HepG2 (cell line): Measurements from ENCODE around the gene COX18. TPM values are rescaled to one million over a fixed set of nuclear protein-coding genes. Genes with fewer than 3 reads are reported as not detected.

Experiments used
- ATAC-seq: fragments of 200-7000 bp; cut with Tn5 transposase; 3 replicates; pipeline ENCODE4 v1.9.1; 2020; ENCODE audit warnings: mild to moderate bottlenecking, moderate library complexity
- BruUV-seq: library from RNA; stranded (reverse); fragments of 400-500 nt; replicated peaks from 2 replicates; lab custom pipeline; 2021; lab: Mats Ljungman, UMichigan
- CTCF ChIA-PET: fragments of 300-600 bp; formaldehyde crosslinking; extraction: SDS; loops from one replicate; lab custom pipeline; 2021; ENCODE audit warnings: low total read pairs, inconsistent platforms, low intra/inter-chr PET ratio; lab: Yijun Ruan, JAX
- POLR2A ChIA-PET: fragments of 350-600 bp; sonication (Branson Sonifier 250); formaldehyde crosslinking; loops from one replicate; lab custom pipeline; 2020; ENCODE audit warnings: antibody characterized with exemption, inconsistent platforms; lab: Yijun Ruan, JAX
- DNase-seq: peaks from one replicate; pipeline ENCODE4 v3.0.0-alpha.2; 2015; ENCODE audit warnings: low spot score
- FAIRE-seq: peaks from 3 replicates; lab custom pipeline; 2011; peaks lifted over from hg19 to GRCh38; lab: Jason Lieb, UNC
- H2AFZ ChIP-seq: one replicate; pipeline ENCODE4 v1.6.1; 2011; ENCODE audit warnings: low read length, inconsistent platforms
- H3K27ac ChIP-seq: fragments of 300-600 bp; 3 replicates; pipeline ENCODE4 v1.8.0; 2011; ENCODE audit warnings: mixed run types, mild to moderate bottlenecking, mixed read lengths, low read length, inconsistent platforms; ENCODE audit not compliant: insufficient read depth; ENCODE audit errors: extremely low read length
- H3K27me3 ChIP-seq, 2 experiments: fragments of 200-600 bp in 1 of 2; 2 replicates in 1 of 2; 3 replicates in 1 of 2; pipeline versions ENCODE4 v1.6.0 to v1.8.0; 2011; ENCODE audit warnings: low read length in 2 of 2, mild to moderate bottlenecking in 2 of 2, moderate library complexity in 2 of 2, inconsistent platforms in 1 of 2; ENCODE audit not compliant: insufficient read depth in 2 of 2, control insufficient read depth in 1 of 2
- H3K36me3 ChIP-seq, 2 experiments: fragments of 200-600 bp in 1 of 2; replicated peaks in 1 of 2; 2 replicates in 1 of 2; 3 replicates in 1 of 2; pipeline versions ENCODE4 v1.5.1 to v1.8.0; 2011; ENCODE audit warnings: low read length in 2 of 2, inconsistent platforms in 1 of 2; ENCODE audit not compliant: insufficient read depth in 2 of 2, control insufficient read depth in 1 of 2
- H3K4me1 ChIP-seq: 2 replicates; pipeline ENCODE4 v1.5.1; 2012; ENCODE audit warnings: low read length, inconsistent platforms; ENCODE audit not compliant: insufficient read depth
- H3K4me2 ChIP-seq: 2 replicates; pipeline ENCODE4 v1.6.0; 2011; ENCODE audit warnings: low read depth, low read length, inconsistent platforms
- H3K4me3 ChIP-seq, 3 experiments: fragments of 200-600 bp in 1 of 3; sonication (generic), shearing (Covaris generic) in 1 of 3; replicated peaks in 1 of 3; 2 replicates each; pipeline ENCODE4 v1.5.1; 2011 to 2016; ENCODE audit warnings: low read length in 3 of 3, inconsistent platforms in 2 of 3, low read depth in 2 of 3, mild to moderate bottlenecking in 2 of 3, control low read depth in 1 of 3, mixed read lengths in 1 of 3; ENCODE audit not compliant: insufficient read depth in 1 of 3
- H3K79me2 ChIP-seq: one replicate; pipeline ENCODE4 v1.6.1; 2011; ENCODE audit warnings: low read length, inconsistent platforms; ENCODE audit not compliant: insufficient read depth
- H3K9ac ChIP-seq: 2 replicates; pipeline ENCODE4 v1.6.0; 2011; ENCODE audit warnings: mild to moderate bottlenecking, low read depth, low read length, inconsistent platforms; ENCODE audit not compliant: insufficient read depth
- H3K9me3 ChIP-seq: 2 replicates; pipeline ENCODE4 v1.5.1; 2012; ENCODE audit warnings: mild to moderate bottlenecking, low read length
- H4K20me1 ChIP-seq: 2 replicates; pipeline ENCODE4 v1.6.0; 2011; ENCODE audit warnings: inconsistent platforms, mild to moderate bottlenecking, low read length, moderate library complexity; ENCODE audit not compliant: insufficient read depth
- EEA1 ChIP-seq: sonication (generic); formaldehyde crosslinking; IDR thresholded peaks from 2 replicates; pipeline ENCODE4 v1.5.1; 2020; ENCODE audit warnings: mild to moderate bottlenecking, missing genetic modification reagents, borderline replicate concordance
- KAT2B ChIP-seq: fragments of 150-350 bp; IDR thresholded peaks from 2 replicates; pipeline ENCODE4 v1.6.1; 2014; ENCODE audit warnings: low read depth, low read length, borderline replicate concordance
- RAD21 ChIP-seq: fragments of 450-650 bp; formaldehyde crosslinking; IDR thresholded peaks from 2 replicates; pipeline ENCODE4 v1.5.0; 2020; ENCODE audit warnings: mild to moderate bottlenecking
- ZBTB44 ChIP-seq: sonication (generic); formaldehyde crosslinking; IDR thresholded peaks from 2 replicates; pipeline ENCODE4 v1.4.0; 2020; ENCODE audit warnings: missing genetic modification reagents
- ZFP62 ChIP-seq: sonication (generic); formaldehyde crosslinking; IDR thresholded peaks from 2 replicates; pipeline ENCODE4 v1.4.0; 2020; ENCODE audit warnings: missing genetic modification reagents
- ZNF207 ChIP-seq: fragments of 450-650 bp; IDR thresholded peaks from 2 replicates; pipeline ENCODE4 v1.6.1; 2016; ENCODE audit warnings: antibody characterized with exemption, borderline replicate concordance
- ZNF430 ChIP-seq: sonication (generic); formaldehyde crosslinking; IDR thresholded peaks from 2 replicates; pipeline ENCODE4 v1.9.0; 2021; ENCODE audit warnings: mild to moderate bottlenecking, missing genetic modification reagents
- ZNF768 ChIP-seq: sonication (generic); formaldehyde crosslinking; IDR thresholded peaks from 2 replicates; pipeline ENCODE4 v1.4.0; 2020; ENCODE audit warnings: missing genetic modification reagents
- WGBS: methylation state at CpG from one replicate; pipeline ENCODE4 v1.1.6; 2017; ENCODE audit warnings: low lambda C conversion rate; 5-methylcytosine and 5-hydroxymethylcytosine counted together
- in situ Hi-C: cut with HindIII; loops from 2 replicates; pipeline ENCODE4 v1.10.0; 2017; ENCODE audit warnings: low pct_unique_long_range_greater_than_20kb; ENCODE audit not compliant: extremely low pct_ligation_motif_present
- intact Hi-C: fragments of 100-400 bp; cut with micrococcal nuclease; formaldehyde crosslinking; loops from one replicate; pipeline ENCODE4 v1.10.0; 2022; ENCODE audit not compliant: unreplicated experiment
- polyA plus RNA-seq, 8 experiments: library from polyadenylated mRNA; depleted of rRNA in 3 of 8; stranded (reverse) in 7 of 8; unstranded in 1 of 8; fragments of >200 nt; fragmentation: Illumina TruSeq in 4 of 8; extraction: Trizol in 4 of 8; gene quantifications; 2 replicates each; pipeline versions ENCODE4 v1.2.1 to v1.2.3, GENCODE V29; 2011 to 2016; ENCODE audit warnings: low read depth in 4 of 8, missing spikeins in 1 of 8, mixed read lengths in 1 of 8; ENCODE audit not compliant: insufficient read depth in 1 of 8
- total RNA-seq, 5 experiments: library from RNA; depleted of rRNA; stranded (reverse); fragments of >200 nt; fragmentation: Illumina TruSeq; extraction: Trizol; gene quantifications; 2 replicates each; pipeline ENCODE4 v1.2.3, GENCODE V29; 2016; ENCODE audit warnings: low read depth in 1 of 5
- TF ChIP-seq, protein P1 (sequence below): fragments of 450-650 bp; IDR thresholded peaks from 2 replicates; pipeline ENCODE4 v1.6.1; 2017; ENCODE audit warnings: mild to moderate bottlenecking
- TF ChIP-seq, protein P2 (sequence below): IDR thresholded peaks from 2 replicates; pipeline ENCODE4 v1.6.1; 2016; ENCODE audit warnings: mild to moderate bottlenecking, missing biosample characterization, missing genetic modification reagents
- TF ChIP-seq, protein P3 (sequence below): sonication (generic); formaldehyde crosslinking; IDR thresholded peaks from 2 replicates; pipeline ENCODE4 v1.8.1; 2023; ENCODE audit warnings: mild to moderate bottlenecking, missing genetic modification reagents
- TF ChIP-seq, protein P4 (sequence below): sonication (generic); formaldehyde crosslinking; IDR thresholded peaks from 2 replicates; pipeline ENCODE4 v1.4.0; 2020; ENCODE audit warnings: mild to moderate bottlenecking, missing genetic modification reagents

COX18 gene
- total and polyA plus RNA-seq, 2 of the 13 experiments (the other 11 are each of a cell fraction or from before 2014, with no cell fraction given) = 8.7 to 21.3 TPM

- no peak for FAIRE-seq
- POLR2A ChIA-PET = no interaction called here
- BruUV-seq = no TSS peak
- TF ChIP-seq, protein P1, sequence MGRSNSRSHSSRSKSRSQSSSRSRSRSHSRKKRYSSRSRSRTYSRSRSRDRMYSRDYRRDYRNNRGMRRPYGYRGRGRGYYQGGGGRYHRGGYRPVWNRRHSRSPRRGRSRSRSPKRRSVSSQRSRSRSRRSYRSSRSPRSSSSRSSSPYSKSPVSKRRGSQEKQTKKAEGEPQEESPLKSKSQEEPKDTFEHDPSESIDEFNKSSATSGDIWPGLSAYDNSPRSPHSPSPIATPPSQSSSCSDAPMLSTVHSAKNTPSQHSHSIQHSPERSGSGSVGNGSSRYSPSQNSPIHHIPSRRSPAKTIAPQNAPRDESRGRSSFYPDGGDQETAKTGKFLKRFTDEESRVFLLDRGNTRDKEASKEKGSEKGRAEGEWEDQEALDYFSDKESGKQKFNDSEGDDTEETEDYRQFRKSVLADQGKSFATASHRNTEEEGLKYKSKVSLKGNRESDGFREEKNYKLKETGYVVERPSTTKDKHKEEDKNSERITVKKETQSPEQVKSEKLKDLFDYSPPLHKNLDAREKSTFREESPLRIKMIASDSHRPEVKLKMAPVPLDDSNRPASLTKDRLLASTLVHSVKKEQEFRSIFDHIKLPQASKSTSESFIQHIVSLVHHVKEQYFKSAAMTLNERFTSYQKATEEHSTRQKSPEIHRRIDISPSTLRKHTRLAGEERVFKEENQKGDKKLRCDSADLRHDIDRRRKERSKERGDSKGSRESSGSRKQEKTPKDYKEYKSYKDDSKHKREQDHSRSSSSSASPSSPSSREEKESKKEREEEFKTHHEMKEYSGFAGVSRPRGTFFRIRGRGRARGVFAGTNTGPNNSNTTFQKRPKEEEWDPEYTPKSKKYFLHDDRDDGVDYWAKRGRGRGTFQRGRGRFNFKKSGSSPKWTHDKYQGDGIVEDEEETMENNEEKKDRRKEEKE = no peak
- TF ChIP-seq KAT2B = no peak
- no peak for TF ChIP-seq ZNF207
- TF ChIP-seq EEA1 (CRISPR knock-in tag) = no peak
- no peak for TF ChIP-seq ZNF768 (CRISPR knock-in tag)
- TF ChIP-seq, protein P2, sequence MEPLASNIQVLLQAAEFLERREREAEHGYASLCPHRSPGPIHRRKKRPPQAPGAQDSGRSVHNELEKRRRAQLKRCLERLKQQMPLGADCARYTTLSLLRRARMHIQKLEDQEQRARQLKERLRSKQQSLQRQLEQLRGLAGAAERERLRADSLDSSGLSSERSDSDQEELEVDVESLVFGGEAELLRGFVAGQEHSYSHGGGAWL (CRISPR knock-in tag) = no peak
- TF ChIP-seq, protein P3, sequence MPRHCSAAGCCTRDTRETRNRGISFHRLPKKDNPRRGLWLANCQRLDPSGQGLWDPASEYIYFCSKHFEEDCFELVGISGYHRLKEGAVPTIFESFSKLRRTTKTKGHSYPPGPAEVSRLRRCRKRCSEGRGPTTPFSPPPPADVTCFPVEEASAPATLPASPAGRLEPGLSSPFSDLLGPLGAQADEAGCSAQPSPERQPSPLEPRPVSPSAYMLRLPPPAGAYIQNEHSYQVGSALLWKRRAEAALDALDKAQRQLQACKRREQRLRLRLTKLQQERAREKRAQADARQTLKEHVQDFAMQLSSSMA (CRISPR knock-in tag) = no peak
- TF ChIP-seq, protein P4, sequence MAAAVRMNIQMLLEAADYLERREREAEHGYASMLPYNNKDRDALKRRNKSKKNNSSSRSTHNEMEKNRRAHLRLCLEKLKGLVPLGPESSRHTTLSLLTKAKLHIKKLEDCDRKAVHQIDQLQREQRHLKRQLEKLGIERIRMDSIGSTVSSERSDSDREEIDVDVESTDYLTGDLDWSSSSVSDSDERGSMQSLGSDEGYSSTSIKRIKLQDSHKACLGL (CRISPR knock-in tag) = no peak
- no peak for TF ChIP-seq ZBTB44 (CRISPR knock-in tag)
- TF ChIP-seq ZNF430 = no peak
- no peak for TF ChIP-seq ZFP62 (CRISPR knock-in tag)
- no peak for TF ChIP-seq RAD21 (CRISPR knock-in tag)
Measured at GRCh38 chr4:73053974-73054480, 15.5 kb downstream of the COX18 start.

More at GRCh38 chr4:73053974-73054480, 15.5 kb downstream of the COX18 start:
- Histone ChIP-seq H2AFZ (no peak overlapping the region), H3K4me1 (no peaks in the 10 kb centered on the region), H3K27ac (no peak overlapping the region), H4K20me1 (no peaks in the 10 kb centered on the region), H3K79me2 (no peaks in the 10 kb centered on the region), H3K27me3 (no peaks in the 10 kb centered on the region), H3K4me2 (no peak overlapping the region), H3K36me3 (peaks cover 0 to 18% of the 10 kb centered on the region in 2 experiments; a peak in 2 of 5 replicates), H3K9ac (no peak overlapping the region), H3K4me3 (no peak overlapping the region), H3K9me3 (no peaks in the 10 kb centered on the region)
- DNase-seq = no peak
- in situ Hi-C loops (no loop called here), intact Hi-C loops (no loop called here)
- 95% methylated on average over 2 of the region's 2 CpGs for WGBS
- CTCF ChIA-PET = no interaction called here
- ATAC-seq = no peak
